K562 (cell line): ENCODE measurements around the gene RECQL5. TPM values are rescaled to one million over a fixed set of nuclear protein-coding genes. Genes with fewer than 3 reads are reported as not detected.

Experiments used
- ATAC-seq: fragments of 200-7000 bp; cut with Tn5 transposase; 3 replicates; pipeline ENCODE4 v1.9.1; 2020; ENCODE audit warnings: moderate library complexity
- BruUV-seq: library from RNA; stranded (reverse); fragments of 400-500 nt; replicated peaks from 2 replicates; lab custom pipeline; 2021; lab: Mats Ljungman, UMichigan
- CTCF ChIA-PET: fragments of 300-600 bp; formaldehyde crosslinking; extraction: SDS; loops from one replicate; lab custom pipeline; 2021; ENCODE audit warnings: low intra/inter-chr PET ratio; lab: Yijun Ruan, JAX
- POLR2A ChIA-PET: fragments of 300-600, 350-650 bp; sonication (Branson Sonifier 250); formaldehyde crosslinking; extraction: SDS; loops from one replicate; lab custom pipeline; 2021; ENCODE audit warnings: antibody characterized with exemption, inconsistent platforms; lab: Yijun Ruan, JAX
- DNase-seq, 4 experiments: peaks; one replicate each; pipeline versions ENCODE4 v3.0.0 to v3.0.0-alpha.2; 2011 to 2018; ENCODE audit warnings: low spot score in 3 of 4, mixed read lengths in 3 of 4; ENCODE audit errors: extremely low read depth in 1 of 4
- FAIRE-seq: peaks from 2 replicates; lab custom pipeline; 2011; peaks lifted over from hg19 to GRCh38; lab: Jason Lieb, UNC
- H2AFZ ChIP-seq: 2 replicates; pipeline ENCODE4 v1.6.0; 2011; ENCODE audit warnings: low read depth, low read length, control low read depth, inconsistent platforms
- H3K27ac ChIP-seq: fragments of 200-600 bp; 3 replicates; pipeline ENCODE4 v1.8.0; 2011; ENCODE audit warnings: low read depth, mild to moderate bottlenecking, control low read depth, inconsistent platforms, low read length, moderate library complexity, mixed read lengths; ENCODE audit errors: extremely low read depth
- H3K27me3 ChIP-seq, 2 experiments: fragments of 300-600 bp in 1 of 2; 2 replicates in 1 of 2; 3 replicates in 1 of 2; pipeline versions ENCODE4 v1.6.0 to v1.8.0; 2011; ENCODE audit warnings: inconsistent platforms in 2 of 2, low read length in 2 of 2, mild to moderate bottlenecking in 1 of 2, mixed read lengths in 1 of 2, moderate library complexity in 1 of 2; ENCODE audit not compliant: control insufficient read depth in 2 of 2, insufficient read depth in 2 of 2
- H3K36me3 ChIP-seq: fragments of 300-600 bp; 3 replicates; pipeline ENCODE4 v1.8.0; 2011; ENCODE audit warnings: mild to moderate bottlenecking, low read length, inconsistent platforms; ENCODE audit not compliant: control insufficient read depth, insufficient read depth
- H3K4me1 ChIP-seq, 2 experiments: fragments of 200-600 bp in 1 of 2; replicated peaks in 1 of 2; 2 replicates in 1 of 2; 3 replicates in 1 of 2; pipeline versions ENCODE4 v1.5.1 to v1.8.0; 2011; ENCODE audit warnings: inconsistent platforms in 2 of 2, low read length in 2 of 2, mild to moderate bottlenecking in 1 of 2, mixed read lengths in 1 of 2, moderate library complexity in 1 of 2; ENCODE audit not compliant: control insufficient read depth in 2 of 2, insufficient read depth in 2 of 2
- H3K4me2 ChIP-seq: 2 replicates; pipeline ENCODE4 v1.6.1; 2011; ENCODE audit warnings: low read length, control low read depth, inconsistent platforms, mixed read lengths; ENCODE audit not compliant: insufficient read depth
- H3K4me3 ChIP-seq: fragments of 200-600 bp; sonication (generic), shearing (Covaris generic); 2 replicates; pipeline ENCODE4 v1.5.1; 2016; ENCODE audit warnings: control low read depth, inconsistent platforms
- H3K79me2 ChIP-seq: fragments of 200-600 bp; 3 replicates; pipeline ENCODE4 v1.8.0; 2011; ENCODE audit warnings: low read length, inconsistent platforms; ENCODE audit not compliant: control insufficient read depth, insufficient read depth
- H3K9ac ChIP-seq, 2 experiments: 2 replicates each; pipeline versions ENCODE4 v1.6.0 to v1.6.1; 2011; ENCODE audit warnings: low read depth in 2 of 2, low read length in 2 of 2, control low read depth in 1 of 2, inconsistent platforms in 1 of 2, mild to moderate bottlenecking in 1 of 2, mixed read lengths in 1 of 2; ENCODE audit not compliant: insufficient read depth in 1 of 2
- H3K9me1 ChIP-seq: one replicate; pipeline ENCODE4 v1.6.0; 2011; ENCODE audit warnings: inconsistent platforms, mild to moderate bottlenecking, low read length, moderate library complexity; ENCODE audit not compliant: control insufficient read depth, insufficient read depth
- H3K9me3 ChIP-seq: replicated peaks from 2 replicates; pipeline ENCODE4 v1.5.1; 2011; ENCODE audit warnings: low read depth, low read length, inconsistent platforms; ENCODE audit not compliant: control insufficient read depth, insufficient read depth
- H4K20me1 ChIP-seq: replicated peaks from 2 replicates; pipeline ENCODE4 v1.6.1; 2011; ENCODE audit warnings: low read length, inconsistent platforms, mixed read lengths; ENCODE audit not compliant: control insufficient read depth, insufficient read depth
- ARHGAP35 ChIP-seq: fragments of 450-650 bp; IDR thresholded peaks from 2 replicates; pipeline ENCODE4 v1.6.1; 2018; ENCODE audit not compliant: partially characterized antibody
- BRF1 ChIP-seq: IDR thresholded peaks from 3 replicates; pipeline ENCODE4 v1.6.1; 2011; ENCODE audit warnings: borderline replicate concordance, mild to moderate bottlenecking; ENCODE audit not compliant: insufficient read length; ENCODE audit errors: extremely low read depth
- ETV6 ChIP-seq, 3 experiments: fragments of 150-350 bp in 1 of 3; sonication (generic) in 1 of 3; formaldehyde crosslinking in 1 of 3; IDR thresholded peaks; 2 replicates each; pipeline versions ENCODE4 v1.6.1 to v1.8.0; 2014 to 2022; ENCODE audit warnings: borderline replicate concordance in 2 of 3, low read depth in 2 of 3, antibody characterized with exemption in 1 of 3, low read length in 1 of 3, mild to moderate bottlenecking in 1 of 3, missing genetic modification reagents in 1 of 3
- KAT7 ChIP-seq: sonication (generic); formaldehyde crosslinking; IDR thresholded peaks from 2 replicates; pipeline ENCODE4 v1.8.0; 2022; ENCODE audit warnings: missing genetic modification reagents, mild to moderate bottlenecking, borderline replicate concordance
- LCOR ChIP-seq: sonication (generic); formaldehyde crosslinking; IDR thresholded peaks from 2 replicates; pipeline ENCODE4 v1.8.0; 2022; ENCODE audit warnings: mild to moderate bottlenecking, missing genetic modification reagents
- NRF1 ChIP-seq, 2 experiments: fragments of 450-650 bp; IDR thresholded peaks in 1 of 2; conservative IDR thresholded peaks in 1 of 2; 2 replicates each; pipeline ENCODE4 v1.6.1; 2014; ENCODE audit warnings: mild to moderate bottlenecking in 2 of 2
- PTBP1 ChIP-seq: fragments of 200-400 bp; formaldehyde crosslinking; IDR thresholded peaks from 2 replicates; pipeline ENCODE4 v1.6.1; 2017; ENCODE audit warnings: low read depth, low read length
- SMARCC2 ChIP-seq: fragments of 450-650 bp; IDR thresholded peaks from 2 replicates; pipeline ENCODE4 v1.6.1; 2017; ENCODE audit warnings: antibody characterized with exemption, moderate library complexity, mild to moderate bottlenecking, low read depth
- TCF7 ChIP-seq: sonication (generic); IDR thresholded peaks from 2 replicates; pipeline ENCODE4 v1.6.1; 2016; ENCODE audit warnings: antibody characterized with exemption, borderline replicate concordance
- ZNF444 ChIP-seq: fragments of 250-450 bp; sonication (Bioruptor Pico); IDR thresholded peaks from 2 replicates; pipeline ENCODE4 v1.4.0; 2020; ENCODE audit warnings: mild to moderate bottlenecking, moderate library complexity
- ZNF644 ChIP-seq: fragments of 200-800 bp; sonication (Bioruptor generic); IDR thresholded peaks from 2 replicates; pipeline ENCODE4 v1.6.1; 2016; ENCODE audit warnings: low read depth, missing genetic modification characterization, missing compliant biosample characterization
- WGBS: fragments of 100-300 bp; shearing (Covaris generic); methylation state at CpG from one replicate; pipeline ENCODE4 v1.1.6; 2016; ENCODE audit warnings: low coverage, mixed read lengths; ENCODE audit not compliant: insufficient coverage; ENCODE audit errors: missing lambda C conversion rate; 5-methylcytosine and 5-hydroxymethylcytosine counted together
- in situ Hi-C: fragments of 300-500 bp; cut with MboI; formaldehyde crosslinking; loops from 4 replicates; pipeline ENCODE4 v1.15.0; 2018; ENCODE audit warnings: inconsistent platforms, mixed read lengths
- intact Hi-C: fragments of 100-400 bp; cut with micrococcal nuclease; formaldehyde crosslinking; loops from 2 replicates; pipeline ENCODE4 v1.14.2; 2022
- polyA plus RNA-seq, 8 experiments: library from polyadenylated mRNA; depleted of rRNA in 4 of 8; stranded (reverse) in 5 of 8; unstranded in 3 of 8; fragments of >200 nt; fragmentation: Nextera tagmentation in 2 of 8; fragmentation: Illumina TruSeq in 1 of 8; extraction: Ambion mirVana in 2 of 8; extraction: Trizol in 1 of 8; gene quantifications; 2 replicates each; pipeline versions ENCODE4 v1.2.1 to v1.2.3, GENCODE V29; 2011 to 2014; ENCODE audit warnings: inconsistent platforms in 1 of 8, missing spikeins in 1 of 8
- total RNA-seq, 7 experiments: library from RNA; depleted of rRNA in 6 of 7; stranded (reverse); fragments of >200 nt in 6 of 7; fragmentation: Illumina TruSeq in 2 of 7; extraction: Trizol in 2 of 7; gene quantifications; 2 replicates each; pipeline versions ENCODE4 v1.2.1 to v1.2.3, GENCODE V29; 2011 to 2021; ENCODE audit warnings: low replicate concordance in 1 of 7
- TF ChIP-seq, protein P1 (sequence below), 2 experiments: IDR thresholded peaks; 2 replicates each; pipeline ENCODE4 v1.6.1; 2012; ENCODE audit warnings: improper control_type of control experiment in 2 of 2, low read depth in 2 of 2, low read length in 2 of 2, borderline replicate concordance in 1 of 2
- TF ChIP-seq, protein P2 (sequence below): sonication (generic); formaldehyde crosslinking; IDR thresholded peaks from 2 replicates; pipeline ENCODE4 v1.8.0; 2022; ENCODE audit warnings: mild to moderate bottlenecking, missing genetic modification reagents
- TF ChIP-seq, protein P3 (sequence below): fragments of 250-450 bp; sonication (Bioruptor Pico); IDR thresholded peaks from 2 replicates; pipeline ENCODE4 v1.5.0; 2020; ENCODE audit warnings: mild to moderate bottlenecking

The RECQL5 gene
- total and polyA plus RNA-seq, 9 of the 15 experiments (the other 6 are each of a cell fraction or from before 2014, with no cell fraction given): 4.1 to 34.8 (median 16.4) TPM

DNA sequence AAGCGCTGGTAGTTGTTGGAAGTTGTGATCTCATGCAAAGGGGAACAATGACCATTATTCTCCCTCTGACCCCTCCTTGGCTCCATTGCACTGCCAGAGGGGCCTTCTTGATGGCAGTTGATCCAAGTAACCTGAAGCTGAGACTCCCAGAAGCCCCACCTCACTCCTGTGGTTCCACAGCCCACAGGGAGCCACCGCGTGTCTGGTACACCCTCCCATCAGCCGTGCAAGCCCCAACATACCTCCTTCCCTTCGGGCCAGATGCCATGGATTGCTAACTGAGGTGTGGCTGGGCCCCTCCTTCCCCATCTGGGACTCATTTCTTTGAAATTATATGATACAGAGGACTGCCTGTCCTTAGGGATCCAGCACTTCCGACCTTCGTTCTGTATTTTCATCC lies 18.0 kb upstream of the RECQL5 start:
- Histone ChIP-seq H3K4me2 (no peak overlapping the region), H3K27ac (no peak overlapping the region; the same call in 2 of the 3 replicates)
- TF ChIP-seq BRF1: no peak
- TF ChIP-seq, protein P1, sequence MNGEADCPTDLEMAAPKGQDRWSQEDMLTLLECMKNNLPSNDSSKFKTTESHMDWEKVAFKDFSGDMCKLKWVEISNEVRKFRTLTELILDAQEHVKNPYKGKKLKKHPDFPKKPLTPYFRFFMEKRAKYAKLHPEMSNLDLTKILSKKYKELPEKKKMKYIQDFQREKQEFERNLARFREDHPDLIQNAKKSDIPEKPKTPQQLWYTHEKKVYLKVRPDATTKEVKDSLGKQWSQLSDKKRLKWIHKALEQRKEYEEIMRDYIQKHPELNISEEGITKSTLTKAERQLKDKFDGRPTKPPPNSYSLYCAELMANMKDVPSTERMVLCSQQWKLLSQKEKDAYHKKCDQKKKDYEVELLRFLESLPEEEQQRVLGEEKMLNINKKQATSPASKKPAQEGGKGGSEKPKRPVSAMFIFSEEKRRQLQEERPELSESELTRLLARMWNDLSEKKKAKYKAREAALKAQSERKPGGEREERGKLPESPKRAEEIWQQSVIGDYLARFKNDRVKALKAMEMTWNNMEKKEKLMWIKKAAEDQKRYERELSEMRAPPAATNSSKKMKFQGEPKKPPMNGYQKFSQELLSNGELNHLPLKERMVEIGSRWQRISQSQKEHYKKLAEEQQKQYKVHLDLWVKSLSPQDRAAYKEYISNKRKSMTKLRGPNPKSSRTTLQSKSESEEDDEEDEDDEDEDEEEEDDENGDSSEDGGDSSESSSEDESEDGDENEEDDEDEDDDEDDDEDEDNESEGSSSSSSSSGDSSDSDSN (IDR thresholded peaks at IDR 0.05; ENCODE audit: borderline replicate concordance in 1 of 2, low read depth in 2 of 2, low read length in 2 of 2): no peak
- no peak for TF ChIP-seq SMARCC2
- TF ChIP-seq, protein P2, sequence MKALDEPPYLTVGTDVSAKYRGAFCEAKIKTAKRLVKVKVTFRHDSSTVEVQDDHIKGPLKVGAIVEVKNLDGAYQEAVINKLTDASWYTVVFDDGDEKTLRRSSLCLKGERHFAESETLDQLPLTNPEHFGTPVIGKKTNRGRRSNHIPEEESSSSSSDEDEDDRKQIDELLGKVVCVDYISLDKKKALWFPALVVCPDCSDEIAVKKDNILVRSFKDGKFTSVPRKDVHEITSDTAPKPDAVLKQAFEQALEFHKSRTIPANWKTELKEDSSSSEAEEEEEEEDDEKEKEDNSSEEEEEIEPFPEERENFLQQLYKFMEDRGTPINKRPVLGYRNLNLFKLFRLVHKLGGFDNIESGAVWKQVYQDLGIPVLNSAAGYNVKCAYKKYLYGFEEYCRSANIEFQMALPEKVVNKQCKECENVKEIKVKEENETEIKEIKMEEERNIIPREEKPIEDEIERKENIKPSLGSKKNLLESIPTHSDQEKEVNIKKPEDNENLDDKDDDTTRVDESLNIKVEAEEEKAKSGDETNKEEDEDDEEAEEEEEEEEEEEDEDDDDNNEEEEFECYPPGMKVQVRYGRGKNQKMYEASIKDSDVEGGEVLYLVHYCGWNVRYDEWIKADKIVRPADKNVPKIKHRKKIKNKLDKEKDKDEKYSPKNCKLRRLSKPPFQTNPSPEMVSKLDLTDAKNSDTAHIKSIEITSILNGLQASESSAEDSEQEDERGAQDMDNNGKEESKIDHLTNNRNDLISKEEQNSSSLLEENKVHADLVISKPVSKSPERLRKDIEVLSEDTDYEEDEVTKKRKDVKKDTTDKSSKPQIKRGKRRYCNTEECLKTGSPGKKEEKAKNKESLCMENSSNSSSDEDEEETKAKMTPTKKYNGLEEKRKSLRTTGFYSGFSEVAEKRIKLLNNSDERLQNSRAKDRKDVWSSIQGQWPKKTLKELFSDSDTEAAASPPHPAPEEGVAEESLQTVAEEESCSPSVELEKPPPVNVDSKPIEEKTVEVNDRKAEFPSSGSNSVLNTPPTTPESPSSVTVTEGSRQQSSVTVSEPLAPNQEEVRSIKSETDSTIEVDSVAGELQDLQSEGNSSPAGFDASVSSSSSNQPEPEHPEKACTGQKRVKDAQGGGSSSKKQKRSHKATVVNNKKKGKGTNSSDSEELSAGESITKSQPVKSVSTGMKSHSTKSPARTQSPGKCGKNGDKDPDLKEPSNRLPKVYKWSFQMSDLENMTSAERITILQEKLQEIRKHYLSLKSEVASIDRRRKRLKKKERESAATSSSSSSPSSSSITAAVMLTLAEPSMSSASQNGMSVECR (CRISPR knock-in tag): no peak
- TF ChIP-seq LCOR: no peak
- TF ChIP-seq TCF7: no peak
- no peak for TF ChIP-seq NRF1 (conservative IDR thresholded peaks at IDR 0.05 in 1 of 2, IDR thresholded peaks at IDR 0.05 in 1 of 2)
- TF ChIP-seq, protein P3, sequence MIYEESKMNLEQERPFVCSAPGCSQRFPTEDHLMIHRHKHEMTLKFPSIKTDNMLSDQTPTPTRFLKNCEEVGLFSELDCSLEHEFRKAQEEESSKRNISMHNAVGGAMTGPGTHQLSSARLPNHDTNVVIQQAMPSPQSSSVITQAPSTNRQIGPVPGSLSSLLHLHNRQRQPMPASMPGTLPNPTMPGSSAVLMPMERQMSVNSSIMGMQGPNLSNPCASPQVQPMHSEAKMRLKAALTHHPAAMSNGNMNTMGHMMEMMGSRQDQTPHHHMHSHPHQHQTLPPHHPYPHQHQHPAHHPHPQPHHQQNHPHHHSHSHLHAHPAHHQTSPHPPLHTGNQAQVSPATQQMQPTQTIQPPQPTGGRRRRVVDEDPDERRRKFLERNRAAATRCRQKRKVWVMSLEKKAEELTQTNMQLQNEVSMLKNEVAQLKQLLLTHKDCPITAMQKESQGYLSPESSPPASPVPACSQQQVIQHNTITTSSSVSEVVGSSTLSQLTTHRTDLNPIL (CRISPR knock-in tag): no peak
- TF ChIP-seq ARHGAP35: no peak
- TF ChIP-seq ZNF444 (CRISPR knock-in tag): no peak
- TF ChIP-seq ETV6 (IDR thresholded peaks at IDR 0.05; ENCODE audit: borderline replicate concordance in 1 of 2, low read depth in 2 of 2, low read length in 1 of 2): no peak
- TF ChIP-seq ETV6 (CRISPR knock-in tag; IDR thresholded peaks at IDR 0.05; ENCODE audit: borderline replicate concordance): no peak
- TF ChIP-seq KAT7 (CRISPR knock-in tag): no peak
- TF ChIP-seq PTBP1: no peak
- no peak for TF ChIP-seq ZNF644 (tag)

More for the DNA sequence above, 18.0 kb upstream of the RECQL5 start:
- no peak overlapping the region for H2AFZ ChIP-seq
- ChIA-PET POLR2A (interaction anchor here (1.7 kb wide), 1 partner anchor 12 kb away, joined by 4 read pairs; no protein-coding TSS in a partner anchor), CTCF (no interaction called here)
- ATAC-seq (no peak), FAIRE-seq (no peak), DNase-seq (no peak)
- peaks cover 53% of the 10 kb centered on the region for H3K79me2 ChIP-seq
- peaks cover 8% of the 10 kb centered on the region; the same call in 1 of the 2 replicates for H4K20me1 ChIP-seq
- H3K36me3 ChIP-seq: peaks cover 48% of the 10 kb centered on the region
- intact Hi-C loops (no loop called here), in situ Hi-C loops (no loop called here)
- peaks cover 5% of the 10 kb centered on the region for H3K9me1 ChIP-seq
- peaks cover 0 to 15% of the 10 kb centered on the region in 2 experiments; a peak in 2 of 5 replicates for H3K4me1 ChIP-seq
- no TSS peak for BruUV-seq
- H3K4me3 ChIP-seq: no peak overlapping the region
- WGBS: 91% methylated on average over 7 of the region's 7 CpGs
- H3K9ac ChIP-seq: no peak overlapping the region
- no peaks in the 10 kb centered on the region for H3K9me3 ChIP-seq
- no peaks in the 10 kb centered on the region for H3K27me3 ChIP-seq
